Uterus (tissue), 4 donors: ENCODE data around the gene ICE1. TPM values are rescaled to one million over a fixed set of nuclear protein-coding genes. Genes with fewer than 3 reads are reported as not detected.
"Not testable (repeated sequence)": the region's sequence is repeated elsewhere in the genome, so short reads cannot be mapped to it uniquely, and the experiment has no call there.

ENCODE experiments used
- DNase-seq, 2 donors: peaks; one replicate each; pipeline ENCODE4 v3.0.0-alpha.2; 2019 to 2020
- H3K27ac ChIP-seq, 2 donors: fragments of 200-600 bp; sonication (generic); 1 replicate in 1 of 2; 2 replicates in 1 of 2; pipeline ENCODE4 v1.5.1; 2016 to 2018
- H3K27me3 ChIP-seq, 2 donors: fragments of 200-600 bp; sonication (generic); one replicate each; pipeline ENCODE4 v1.5.1; 2018 to 2019; ENCODE audit warnings: control low read depth in 1 of 2
- H3K36me3 ChIP-seq, 2 donors: fragments of 200-600 bp; sonication (generic); one replicate each; pipeline ENCODE4 v1.5.1; 2019; ENCODE audit warnings: control low read depth in 1 of 2
- H3K4me1 ChIP-seq, 2 donors: fragments of 200-600 bp; sonication (generic); one replicate each; pipeline ENCODE4 v1.5.1; 2018 to 2019; ENCODE audit warnings: control low read depth in 1 of 2
- H3K4me3 ChIP-seq, 2 donors: fragments of 200-600 bp; sonication (generic); 1 replicate in 1 of 2; 2 replicates in 1 of 2; pipeline ENCODE4 v1.5.1; 2018 to 2019; ENCODE audit warnings: mild to moderate bottlenecking in 1 of 2
- H3K9me3 ChIP-seq, 2 donors: fragments of 200-600 bp; sonication (generic); one replicate each; pipeline ENCODE4 v1.5.1; 2019; ENCODE audit warnings: control low read depth in 1 of 2
- POLR2A ChIP-seq, 2 donors: fragments of 450-650 bp; IDR thresholded peaks; one replicate each; pipeline ENCODE4 v1.6.1; 2016; ENCODE audit warnings: antibody characterized with exemption in 2 of 2, mild to moderate bottlenecking in 1 of 2, moderate library complexity in 1 of 2
- intact Hi-C: fragments of 100-400 bp; cut with DNase I; formaldehyde crosslinking; loops from one replicate; pipeline ENCODE4 v1.15.1; 2023; ENCODE audit warnings: low total_unique reads
- total RNA-seq, 4 donors: library from RNA; depleted of rRNA in 3 of 4; stranded (reverse); fragments of >200 nt in 3 of 4; gene quantifications; one replicate each; pipeline versions ENCODE4 v1.1.0 to v1.2.4, GENCODE V29; 2014 to 2023
- TF ChIP-seq, protein P1 (sequence below), 4 experiments: fragments of 200-600 bp in 2 of 4; fragments of 450-650 bp in 2 of 4; sonication (generic) in 2 of 4; IDR thresholded peaks; one replicate each; pipeline ENCODE4 v1.5.1; 2016 to 2019; ENCODE audit warnings: antibody characterized with exemption in 4 of 4, mild to moderate bottlenecking in 2 of 4, moderate library complexity in 1 of 4
- donor health status: DM: yes; HTN: yes; CAD: no.

The ICE1 gene
- total RNA-seq, 4 donors from 2014 or later: 23.2 to 218 (median 55.1) TPM

DNA sequence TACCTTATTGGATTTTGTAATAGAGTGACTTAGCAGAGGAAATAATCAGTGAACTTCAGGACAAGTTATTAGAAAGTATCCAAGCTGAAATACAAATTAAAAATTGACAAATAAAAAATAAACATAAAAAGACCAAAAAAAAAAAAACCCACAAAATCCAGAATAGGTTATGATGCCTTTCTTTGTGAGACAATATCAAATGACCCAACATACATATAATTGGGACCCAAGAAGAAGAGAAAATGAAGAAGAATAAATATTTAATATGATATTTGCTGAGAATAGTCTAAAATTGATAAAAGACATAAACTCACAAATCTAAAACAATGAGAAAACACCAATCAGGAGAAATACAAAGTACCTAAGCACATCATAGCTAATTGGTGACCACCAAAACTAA lies 81.8 kb downstream of the ICE1 start:
- TF ChIP-seq, protein P1, sequence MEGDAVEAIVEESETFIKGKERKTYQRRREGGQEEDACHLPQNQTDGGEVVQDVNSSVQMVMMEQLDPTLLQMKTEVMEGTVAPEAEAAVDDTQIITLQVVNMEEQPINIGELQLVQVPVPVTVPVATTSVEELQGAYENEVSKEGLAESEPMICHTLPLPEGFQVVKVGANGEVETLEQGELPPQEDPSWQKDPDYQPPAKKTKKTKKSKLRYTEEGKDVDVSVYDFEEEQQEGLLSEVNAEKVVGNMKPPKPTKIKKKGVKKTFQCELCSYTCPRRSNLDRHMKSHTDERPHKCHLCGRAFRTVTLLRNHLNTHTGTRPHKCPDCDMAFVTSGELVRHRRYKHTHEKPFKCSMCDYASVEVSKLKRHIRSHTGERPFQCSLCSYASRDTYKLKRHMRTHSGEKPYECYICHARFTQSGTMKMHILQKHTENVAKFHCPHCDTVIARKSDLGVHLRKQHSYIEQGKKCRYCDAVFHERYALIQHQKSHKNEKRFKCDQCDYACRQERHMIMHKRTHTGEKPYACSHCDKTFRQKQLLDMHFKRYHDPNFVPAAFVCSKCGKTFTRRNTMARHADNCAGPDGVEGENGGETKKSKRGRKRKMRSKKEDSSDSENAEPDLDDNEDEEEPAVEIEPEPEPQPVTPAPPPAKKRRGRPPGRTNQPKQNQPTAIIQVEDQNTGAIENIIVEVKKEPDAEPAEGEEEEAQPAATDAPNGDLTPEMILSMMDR (IDR thresholded peaks at IDR 0.05): no peak
- no peak for TF ChIP-seq POLR2A (IDR thresholded peaks at IDR 0.05)
- H3K4me3 ChIP-seq: no peak overlapping the region
- H3K9me3 ChIP-seq: no peaks in the 10 kb centered on the region
- intact Hi-C loops: no loop called here
- H3K27ac ChIP-seq: no peak overlapping the region
- no peaks in the 10 kb centered on the region for H3K4me1 ChIP-seq
- H3K27me3 ChIP-seq: no peaks in the 10 kb centered on the region
- DNase-seq: no peak
- no peaks in the 10 kb centered on the region for H3K36me3 ChIP-seq

DNA sequence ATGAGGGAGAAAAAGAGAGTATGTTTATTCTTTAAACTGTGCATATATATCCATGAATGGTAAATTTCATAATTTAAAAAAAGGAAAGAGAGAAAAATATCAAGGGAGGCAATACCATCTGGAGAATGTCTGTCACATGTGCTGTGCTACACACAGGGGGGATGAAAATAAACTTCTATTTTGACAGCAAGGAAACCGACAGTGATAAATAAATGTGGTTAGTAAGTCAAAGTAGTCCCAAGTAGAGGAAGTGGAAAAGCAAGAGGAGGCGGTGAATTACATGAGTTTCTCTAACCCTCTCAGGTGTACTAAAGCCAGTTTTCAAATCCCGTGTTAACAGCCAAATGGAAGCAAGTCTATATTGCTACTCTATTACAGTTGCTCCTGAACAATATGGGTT lies 83.3 kb downstream of the ICE1 start:
- no peaks in the 10 kb centered on the region for H3K36me3 ChIP-seq
- no peaks in the 10 kb centered on the region for H3K9me3 ChIP-seq
- H3K4me3 ChIP-seq: no peak overlapping the region
- TF ChIP-seq, protein P1 (IDR thresholded peaks at IDR 0.05): no peak
- no peak for TF ChIP-seq POLR2A (IDR thresholded peaks at IDR 0.05)
- H3K27me3 ChIP-seq: no peaks in the 10 kb centered on the region
- H3K27ac ChIP-seq: no peak overlapping the region
- DNase-seq: no peak
- intact Hi-C loops: no loop called here
- no peaks in the 10 kb centered on the region for H3K4me1 ChIP-seq

DNA sequence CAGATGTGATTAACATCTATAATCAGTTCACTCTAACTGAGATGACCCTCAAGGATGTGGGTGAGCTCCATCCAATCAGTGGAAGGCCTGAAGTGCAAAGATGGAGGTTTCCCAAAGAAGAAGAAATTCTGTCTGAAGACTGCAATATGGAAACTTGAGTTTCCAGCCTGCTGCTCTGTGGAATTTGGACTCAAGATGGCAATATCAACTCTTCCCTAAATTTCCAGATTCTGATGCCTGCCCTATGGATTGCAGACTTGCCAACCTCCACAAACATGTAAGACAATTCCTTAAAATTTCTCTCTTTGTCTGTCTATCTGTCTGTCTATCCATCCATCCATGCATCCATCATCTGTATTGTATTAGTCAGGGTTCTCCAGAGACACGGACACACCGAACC lies 85.9 kb downstream of the ICE1 start:
- Histone ChIP-seq H3K27me3 (no peaks in the 10 kb centered on the region), H3K9me3 (no peaks in the 10 kb centered on the region), H3K27ac (no peak overlapping the region), H3K36me3 (no peaks in the 10 kb centered on the region), H3K4me1 (no peaks in the 10 kb centered on the region), H3K4me3 (no peak overlapping the region)
- no peak for DNase-seq
- intact Hi-C loops: no loop called here
- TF ChIP-seq POLR2A (IDR thresholded peaks at IDR 0.05): no peak
- TF ChIP-seq, protein P1 (IDR thresholded peaks at IDR 0.05): no peak

DNA sequence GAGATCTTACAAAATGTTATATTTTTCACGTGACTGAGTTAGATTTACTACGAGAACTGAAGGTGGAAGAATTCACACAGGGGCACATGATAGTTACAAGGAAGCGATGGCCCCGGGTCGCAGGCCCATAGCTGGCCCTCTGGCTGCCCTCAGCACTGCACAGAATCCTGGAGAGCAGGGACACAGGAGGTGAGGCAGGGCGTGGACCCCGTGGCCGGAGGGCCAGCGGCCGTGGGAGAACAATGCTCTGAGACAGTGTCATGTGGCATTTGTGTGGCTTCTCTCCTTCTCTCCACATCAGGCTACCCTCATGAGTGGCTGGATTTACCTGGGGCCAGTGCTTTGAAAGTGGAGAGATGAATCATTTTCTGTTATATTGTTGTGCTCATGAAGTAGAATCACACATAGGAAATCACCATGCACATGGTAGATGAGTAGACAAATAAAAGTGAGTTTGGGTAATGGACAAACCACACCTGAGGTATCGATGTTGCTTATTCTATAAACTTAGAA lies 89.5 kb downstream of the ICE1 start:
- Histone ChIP-seq H3K27me3 (no peaks in the 10 kb centered on the region), H3K4me3 (no peak overlapping the region), H3K9me3 (no peaks in the 10 kb centered on the region), H3K4me1 (no peaks in the 10 kb centered on the region), H3K36me3 (no peaks in the 10 kb centered on the region), H3K27ac (no peak overlapping the region)
- TF ChIP-seq, protein P1 (IDR thresholded peaks at IDR 0.05): no peak
- no peak for TF ChIP-seq POLR2A (IDR thresholded peaks at IDR 0.05)
- DNase-seq: no peak
- intact Hi-C loops: no loop called here

DNA sequence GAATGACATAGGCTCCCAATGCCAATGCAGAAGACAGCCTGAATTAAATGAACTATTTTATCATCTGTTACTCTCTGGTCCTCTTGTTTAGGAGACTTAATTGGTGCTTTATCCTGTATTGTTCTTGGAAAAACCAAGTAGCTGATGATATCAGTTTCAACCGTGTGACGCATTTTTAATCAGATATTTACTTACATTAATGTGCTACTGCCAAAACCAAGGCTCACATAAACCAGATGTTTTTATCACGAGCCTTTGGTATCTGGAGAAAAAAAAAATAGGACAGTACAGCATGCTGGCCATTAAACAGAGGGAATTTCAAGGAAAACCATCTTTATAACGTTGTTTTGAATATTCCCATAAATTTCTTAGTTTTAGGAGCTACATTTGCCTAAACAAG lies 90.1 kb downstream of the ICE1 start:
- no peak for DNase-seq
- Histone ChIP-seq H3K4me1 (no peaks in the 10 kb centered on the region), H3K27me3 (no peaks in the 10 kb centered on the region), H3K27ac (no peak overlapping the region), H3K4me3 (no peak overlapping the region), H3K36me3 (no peaks in the 10 kb centered on the region), H3K9me3 (no peaks in the 10 kb centered on the region)
- intact Hi-C loops: no loop called here
- no peak for TF ChIP-seq POLR2A (IDR thresholded peaks at IDR 0.05)
- TF ChIP-seq, protein P1 (IDR thresholded peaks at IDR 0.05): no peak

DNA sequence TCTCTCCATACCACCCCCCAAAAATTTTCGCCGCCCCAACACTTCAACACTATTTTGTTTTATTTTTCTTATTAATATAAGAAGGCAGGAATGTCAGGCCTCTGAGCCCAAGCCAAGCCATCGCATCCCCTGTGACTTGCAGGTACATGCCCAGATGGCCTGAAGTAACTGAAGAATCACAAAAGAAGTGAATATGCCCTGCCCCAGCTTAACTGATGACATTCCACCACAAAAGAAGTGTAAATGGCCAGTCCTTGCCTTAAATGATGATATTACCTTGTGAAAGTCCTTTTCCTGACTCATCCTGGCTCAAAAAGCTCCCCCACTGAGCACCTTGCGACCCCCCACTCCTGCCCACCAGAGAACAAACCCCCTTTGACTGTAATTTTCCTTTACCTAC lies 98.1 kb downstream of the ICE1 start:
- DNase-seq, H3K4me3 ChIP-seq, H3K36me3 ChIP-seq, H3K27ac ChIP-seq, H3K4me1 ChIP-seq, H3K27me3 ChIP-seq, intact Hi-C loops, H3K9me3 ChIP-seq: not testable (repeated sequence)
